Measurements from ENCODE around the gene INSIG2. TPM values are rescaled to one million over a fixed set of nuclear protein-coding genes. Genes with fewer than 3 reads are reported as not detected.

The INSIG2 gene
- total RNA-seq, 4 donors from 2014 or later = 10.5 to 18.6 (median 13.4) TPM

DNA sequence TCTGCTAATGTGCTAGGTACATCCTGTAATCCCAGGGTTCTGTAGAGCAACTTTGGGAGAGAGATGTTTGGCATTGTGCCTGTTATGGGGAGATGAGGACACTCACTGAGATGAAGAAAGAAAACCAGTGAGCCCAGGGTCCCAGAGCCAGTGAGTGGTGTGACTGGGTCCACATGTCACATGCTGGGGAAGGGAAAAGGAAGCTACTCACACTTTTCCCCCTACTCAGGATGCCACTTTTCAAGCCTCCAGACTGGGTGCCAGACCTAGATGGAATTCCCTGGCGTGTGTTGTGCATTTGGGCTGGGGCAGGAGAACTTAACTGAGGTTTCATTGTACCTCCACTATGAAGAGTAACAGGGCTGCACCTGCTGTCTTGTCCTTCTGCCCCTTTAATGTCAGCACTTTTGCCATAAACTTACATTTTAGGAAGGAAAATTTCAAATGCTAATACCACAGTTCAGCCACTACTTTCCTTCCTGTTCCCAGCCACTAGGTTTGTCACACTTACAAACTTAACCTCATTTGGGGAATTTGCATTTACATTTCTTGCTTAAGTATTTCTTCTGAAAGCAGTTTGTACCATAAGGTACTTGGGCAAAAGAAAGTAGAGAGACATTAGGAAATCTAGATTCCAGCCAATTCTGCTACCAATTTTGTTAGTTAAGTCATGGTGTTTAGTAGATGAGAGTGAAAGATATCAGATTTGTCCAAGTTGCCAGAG is 10.2 kb downstream of the INSIG2 start:
- TF ChIP-seq CTCF (IDR thresholded peaks at IDR 0.05) (no peak), POLR2A (IDR thresholded peaks at IDR 0.05) (no peak), EP300 (IDR thresholded peaks at IDR 0.05) (no peak)
- Histone ChIP-seq H3K4me1 (peaks cover 0 to 47% (median 0%) of the 10 kb centered on the region in 4 donors), H3K36me3 (peaks cover 0 to 32% (median 0%) of the 10 kb centered on the region in 3 donors), H3K9me3 (no peaks in the 10 kb centered on the region), H3K4me3 (no peak overlapping the region), H3K27me3 (no peaks in the 10 kb centered on the region), H3K27ac (no peak overlapping the region)
- 83 to 92% methylated on average over 1 of the region's 1 CpG for WGBS, 2 donors
- DNase-seq (ENCODE audit: low spot score in 2 of 2) = no peak

DNA sequence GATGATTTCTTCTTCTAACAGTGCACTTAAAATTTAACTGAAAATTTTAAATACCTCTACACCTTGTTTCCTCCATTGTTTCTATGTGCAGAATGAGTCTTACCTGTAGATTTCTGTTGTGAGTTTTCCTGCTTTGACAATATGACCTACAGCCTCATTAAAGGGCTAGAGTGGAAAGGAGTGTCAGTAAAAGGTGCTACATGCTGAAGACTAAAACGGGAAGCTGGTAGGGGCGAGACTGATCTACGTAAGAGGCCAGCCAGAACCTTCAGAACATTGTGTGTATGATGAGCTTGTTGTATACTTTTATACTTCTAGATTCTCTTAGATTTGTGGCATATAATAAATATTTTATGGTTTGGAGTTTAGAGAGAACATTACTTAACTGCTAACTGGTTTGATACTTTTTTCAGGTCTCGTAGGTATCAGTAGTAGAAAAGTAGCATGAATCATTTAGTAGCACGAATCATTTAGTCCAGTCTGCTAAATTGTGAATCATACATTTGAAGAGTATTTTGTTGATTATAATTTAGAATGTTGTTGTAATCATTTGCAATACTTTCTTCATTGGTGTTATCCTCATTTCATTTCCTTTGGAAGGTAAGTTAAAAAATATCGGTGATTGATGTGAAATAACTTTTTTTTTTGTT is 14.3 kb downstream of the INSIG2 start:
- 71 to 91% methylated on average over 6 of the region's 6 CpGs for WGBS, 2 donors
- DNase-seq (ENCODE audit: low spot score in 2 of 2) = no peak
- TF ChIP-seq EP300 (IDR thresholded peaks at IDR 0.05) (no peak), CTCF (IDR thresholded peaks at IDR 0.05) (no peak)

DNA sequence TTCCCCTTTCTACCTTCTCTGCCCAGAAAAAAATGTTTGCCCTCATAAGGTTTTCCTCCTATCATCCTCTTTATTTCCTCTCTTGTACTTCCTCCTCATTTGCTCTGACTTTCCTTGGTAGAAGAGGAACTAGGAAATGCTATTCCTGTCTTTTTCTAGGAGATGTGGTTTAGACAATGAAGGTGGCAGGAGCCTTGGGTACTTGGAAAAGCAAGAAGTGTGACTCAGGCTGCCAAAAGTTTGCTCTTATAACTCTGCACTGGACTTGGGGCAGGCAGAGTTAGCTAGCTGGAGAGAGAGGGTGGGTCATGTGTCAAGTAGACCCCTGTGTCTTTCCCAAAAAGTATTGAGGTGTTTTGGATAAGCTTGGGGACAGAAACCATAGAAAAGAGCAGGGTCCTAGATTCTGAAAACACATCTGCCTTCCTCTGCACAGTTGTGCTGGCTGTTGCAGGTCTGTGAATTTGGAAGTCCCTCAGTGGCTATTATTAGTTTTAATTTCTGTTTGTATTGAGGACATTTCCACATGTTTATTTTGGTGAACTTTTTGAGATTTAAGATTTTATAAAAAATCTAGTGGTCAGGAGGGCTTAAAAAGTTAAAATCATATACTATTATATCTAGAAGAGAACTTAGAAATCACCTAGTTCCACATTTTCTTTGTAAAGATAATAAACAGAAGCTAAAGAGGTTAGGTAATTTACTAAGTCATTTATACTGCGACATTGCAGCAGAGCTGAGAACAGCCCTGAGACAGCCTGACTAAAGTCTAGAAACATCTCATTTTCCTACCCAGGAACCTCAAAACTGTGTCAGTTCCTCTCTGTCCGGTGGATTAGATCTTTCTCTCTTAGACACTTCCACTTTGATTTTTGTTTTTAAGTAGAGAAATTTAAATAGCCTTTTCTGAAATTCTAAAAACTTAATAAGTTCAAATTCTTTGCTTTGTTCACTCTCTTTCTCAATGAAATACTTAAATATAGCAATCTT is 16.0 kb downstream of the INSIG2 start:
- Histone ChIP-seq H3K27ac (no peak overlapping the region), H3K27me3 (no peaks in the 10 kb centered on the region), H3K4me1 (no peaks in the 10 kb centered on the region), H3K36me3 (peaks cover 0 to 65% (median 0%) of the 10 kb centered on the region in 3 donors), H3K4me3 (no peak overlapping the region), H3K9me3 (no peaks in the 10 kb centered on the region)
- TF ChIP-seq EP300 (IDR thresholded peaks at IDR 0.05) (no peak), POLR2A (IDR thresholded peaks at IDR 0.05) (no peak), CTCF (IDR thresholded peaks at IDR 0.05) (no peak)
- WGBS, 2 donors = 72 to 81% methylated on average over 2 of the region's 2 CpGs
- no peak for DNase-seq (ENCODE audit: low spot score in 2 of 2)

More for the DNA sequence above, 14.3 kb downstream of the INSIG2 start:
- H3K27me3 ChIP-seq = no peaks in the 10 kb centered on the region
- no peaks in the 10 kb centered on the region for H3K9me3 ChIP-seq
- H3K36me3 ChIP-seq = peaks cover 0 to 53% (median 0%) of the 10 kb centered on the region in 3 donors
- H3K4me1 ChIP-seq = peaks cover 0 to 14% (median 0%) of the 10 kb centered on the region in 4 donors
- no peak overlapping the region for H3K4me3 ChIP-seq
- H3K27ac ChIP-seq = no peak overlapping the region

DNA sequence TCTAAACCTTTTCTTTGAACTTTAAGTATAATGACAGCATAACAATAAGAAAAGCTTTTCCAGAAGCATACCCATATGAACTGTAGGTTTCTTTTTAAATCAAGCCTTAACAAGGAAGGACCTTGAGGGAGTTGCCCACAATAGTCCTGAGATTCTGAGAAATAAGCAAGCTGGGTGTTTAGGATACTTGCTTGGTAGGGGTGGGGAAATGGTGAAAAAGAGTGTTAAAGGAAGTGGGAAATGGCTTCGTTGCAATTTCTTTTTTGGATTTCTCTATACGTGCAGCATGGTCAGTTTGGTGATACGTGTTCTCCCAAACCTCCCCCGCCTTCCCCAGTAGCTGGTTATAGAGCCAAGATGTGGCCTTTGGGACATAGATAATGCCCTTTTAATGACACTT is 17.2 kb downstream of the INSIG2 start:
- Histone ChIP-seq H3K4me3 (no peak overlapping the region), H3K36me3 (peaks cover 0 to 62% (median 0%) of the 10 kb centered on the region in 3 donors)
- WGBS, 2 donors = 83 to 84% methylated on average over 4 of the region's 4 CpGs

More for the DNA sequence above, 17.2 kb downstream of the INSIG2 start:
- DNase-seq (ENCODE audit: low spot score in 2 of 2) = no peak
- Histone ChIP-seq H3K4me1 (no peaks in the 10 kb centered on the region), H3K9me3 (no peaks in the 10 kb centered on the region), H3K27ac (no peak overlapping the region), H3K27me3 (no peaks in the 10 kb centered on the region)
- TF ChIP-seq POLR2A (IDR thresholded peaks at IDR 0.05) (no peak), EP300 (IDR thresholded peaks at IDR 0.05) (no peak), CTCF (IDR thresholded peaks at IDR 0.05) (no peak)

Measured in tibial nerve (tissue), 4 donors.